IPS-11a (cell line): ENCODE data around the gene HMCN2.
A peak's percentile ranks its signal among the peaks of the same experiment; 100 is the strongest.
"Not testable (repeated sequence)": the region's sequence is repeated elsewhere in the genome, so short reads cannot be mapped to it uniquely, and the experiment has no call there.

Experiments
- H3K4me3 ChIP-seq: one replicate; pipeline ENCODE4 v1.5.1; 2013; ENCODE audit warnings: low read depth, low read length, control low read depth

The HMCN2 gene

GRCh38 chr9:130430232-130430631, 164.7 kb downstream of the HMCN2 start:
- no peak overlapping the region for H3K4me3 ChIP-seq

GRCh38 chr9:130430734-130431535, 165.4 kb downstream of the HMCN2 start:
- no peak overlapping the region for H3K4me3 ChIP-seq

GRCh38 chr9:130431536-130432303, 166.2 kb downstream of the HMCN2 start:
- no peak overlapping the region for H3K4me3 ChIP-seq

- no peak overlapping the region for H3K4me3 ChIP-seq
Observed at GRCh38 chr9:130432362-130432761, 166.8 kb downstream of the HMCN2 start.

GRCh38 chr9:130432796-130433167, 167.2 kb downstream of the HMCN2 start:
- H3K4me3 ChIP-seq = no peak overlapping the region

- H3K4me3 ChIP-seq = peak overlapping the region; percentile 27
Observed at GRCh38 chr9:130433168-130433946, 167.8 kb downstream of the HMCN2 start.

- H3K4me3 ChIP-seq = no peak overlapping the region
Observed at GRCh38 chr9:130433947-130434262, 168.3 kb downstream of the HMCN2 start.

- H3K4me3 ChIP-seq = not testable (repeated sequence)
Observed at GRCh38 chr9:130434656-130435055, 169.1 kb downstream of the HMCN2 start.

- no peak overlapping the region for H3K4me3 ChIP-seq
Observed at GRCh38 chr9:130437011-130437789, 171.6 kb downstream of the HMCN2 start.

- H3K4me3 ChIP-seq = no peak overlapping the region
Observed at GRCh38 chr9:130438382-130438981, 172.9 kb downstream of the HMCN2 start.

GRCh38 chr9:130441031-130441430, 175.5 kb downstream of the HMCN2 start:
- no peak overlapping the region for H3K4me3 ChIP-seq

- no peak overlapping the region for H3K4me3 ChIP-seq
Observed at GRCh38 chr9:130442746-130443455, 177.3 kb downstream of the HMCN2 start.

- H3K4me3 ChIP-seq = no peak overlapping the region
Observed at GRCh38 chr9:130443456-130443801, 177.9 kb downstream of the HMCN2 start.

- H3K4me3 ChIP-seq = no peak overlapping the region
Observed at GRCh38 chr9:130443840-130444492, 178.4 kb downstream of the HMCN2 start.

GRCh38 chr9:130444565-130445221, 179.1 kb downstream of the HMCN2 start, which contains the start of gene ASS1:
Gene ASS1 (plus strand): TSS chr9:130444961. CDS start chr9:130452229, 7,268 bp downstream.
- peak within 1 kb of the TSS; percentile 47 for H3K4me3 ChIP-seq

- peak overlapping the region; percentile 47 for H3K4me3 ChIP-seq
Observed at GRCh38 chr9:130445268-130445983, 179.9 kb downstream of the HMCN2 start.

GRCh38 chr9:130446101-130446861, 180.7 kb downstream of the HMCN2 start:
- H3K4me3 ChIP-seq = peak overlapping the region; percentile 47
